Neural progenitor cell (in vitro differentiated cells): ENCODE measurements around the gene TRNAU1AP.
"Not testable (repeated sequence)": the region's sequence is repeated elsewhere in the genome, so short reads cannot be mapped to it uniquely, and the experiment has no call there.

ENCODE experiments used
- EZH2 ChIP-seq: fragments of 200-600 bp; sonication (generic); IDR thresholded peaks from 2 replicates; pipeline ENCODE4 v1.6.1; 2017; ENCODE audit warnings: antibody characterized with exemption, mild to moderate bottlenecking, moderate library complexity
- TF ChIP-seq, protein P1 (sequence below): fragments of 200-600 bp; sonication (generic); IDR thresholded peaks from 2 replicates; pipeline ENCODE4 v1.5.1; 2017; ENCODE audit warnings: antibody characterized with exemption, mild to moderate bottlenecking

DNA sequence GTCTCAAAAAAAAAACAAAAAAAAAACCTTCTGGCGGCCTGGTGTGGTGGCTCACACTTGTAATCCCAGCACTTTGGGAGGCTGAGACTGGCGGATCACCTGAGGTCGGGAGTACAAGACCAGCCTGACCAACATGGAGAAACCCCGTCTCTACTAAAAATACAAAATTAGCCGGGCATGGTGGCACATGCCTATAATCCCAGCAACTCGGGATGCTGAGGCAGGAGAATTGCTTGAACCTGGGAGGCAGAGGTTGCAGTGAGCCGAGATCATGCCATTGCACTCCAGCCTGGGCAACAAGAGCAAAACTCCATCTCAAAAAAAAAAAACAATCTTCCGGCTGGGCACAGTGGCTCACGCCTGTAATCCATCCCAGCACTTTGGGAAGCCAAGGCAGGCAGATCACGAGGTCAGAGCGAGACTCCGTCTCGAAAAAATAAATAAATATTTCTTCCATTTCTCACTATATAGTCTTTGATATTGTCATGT is 38.4 kb upstream of the TRNAU1AP start:
- TF ChIP-seq, protein P1, sequence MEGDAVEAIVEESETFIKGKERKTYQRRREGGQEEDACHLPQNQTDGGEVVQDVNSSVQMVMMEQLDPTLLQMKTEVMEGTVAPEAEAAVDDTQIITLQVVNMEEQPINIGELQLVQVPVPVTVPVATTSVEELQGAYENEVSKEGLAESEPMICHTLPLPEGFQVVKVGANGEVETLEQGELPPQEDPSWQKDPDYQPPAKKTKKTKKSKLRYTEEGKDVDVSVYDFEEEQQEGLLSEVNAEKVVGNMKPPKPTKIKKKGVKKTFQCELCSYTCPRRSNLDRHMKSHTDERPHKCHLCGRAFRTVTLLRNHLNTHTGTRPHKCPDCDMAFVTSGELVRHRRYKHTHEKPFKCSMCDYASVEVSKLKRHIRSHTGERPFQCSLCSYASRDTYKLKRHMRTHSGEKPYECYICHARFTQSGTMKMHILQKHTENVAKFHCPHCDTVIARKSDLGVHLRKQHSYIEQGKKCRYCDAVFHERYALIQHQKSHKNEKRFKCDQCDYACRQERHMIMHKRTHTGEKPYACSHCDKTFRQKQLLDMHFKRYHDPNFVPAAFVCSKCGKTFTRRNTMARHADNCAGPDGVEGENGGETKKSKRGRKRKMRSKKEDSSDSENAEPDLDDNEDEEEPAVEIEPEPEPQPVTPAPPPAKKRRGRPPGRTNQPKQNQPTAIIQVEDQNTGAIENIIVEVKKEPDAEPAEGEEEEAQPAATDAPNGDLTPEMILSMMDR: not testable (repeated sequence)
- TF ChIP-seq EZH2: not testable (repeated sequence)
